Measurements from ENCODE around the gene ZNF516. TPM values are rescaled to one million over a fixed set of nuclear protein-coding genes. Genes with fewer than 3 reads are reported as not detected.

Gene ZNF516
- total and polyA plus RNA-seq, 7 experiments from 2014 or later, result 1.9 to 60.4 (median 21.7) TPM

DNA sequence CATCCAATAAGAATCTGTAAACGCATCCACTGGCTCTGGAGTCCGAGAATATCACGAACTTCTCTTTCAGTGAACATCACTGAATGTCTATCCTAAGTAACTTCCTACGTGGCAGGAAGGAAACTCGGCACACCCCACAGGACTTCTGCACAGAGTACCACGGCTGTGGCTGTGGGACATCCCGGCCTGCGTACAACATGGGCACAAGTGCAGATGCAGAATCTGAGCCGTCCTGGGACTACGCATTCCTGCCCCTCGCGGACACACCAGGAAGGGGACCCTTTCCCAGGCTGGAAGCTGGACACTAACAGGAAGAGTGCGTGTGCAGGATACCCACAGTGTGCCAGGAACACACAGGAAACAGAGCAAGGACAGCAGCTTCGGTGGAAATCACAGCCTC, 60.6 kb downstream of the ZNF516 start:
- Mint-ChIP-seq H3K4me1 (peaks cover 0 to 58% (median 31%) of the 10 kb centered on the region in 7 donors), H3K27me3 (no peaks in the 10 kb centered on the region), H3K36me3 (peaks cover 0 to 68% (median 15%) of the 10 kb centered on the region in 5 donors), H3K4me3 (no peak overlapping the region), H3K9me3 (no peaks in the 10 kb centered on the region), H3K27ac (no peak overlapping the region)
- ATAC-seq, result no peak
- no peak overlapping the region for H3K27ac ChIP-seq (ENCODE audit: low read depth, low read length)
- intact Hi-C loops (cut with micrococcal nuclease), result no loop called here
- no peaks in the 10 kb centered on the region for H3K27me3 ChIP-seq (ENCODE audit: control insufficient read depth in 2 of 2, insufficient read depth in 2 of 2, low read length in 2 of 2)
- CTCF ChIA-PET, result no interaction called here
- no peak overlapping the region for H3K4me3 ChIP-seq (ENCODE audit: low read length)
- H3K4me1 ChIP-seq (ENCODE audit: control insufficient read depth in 2 of 2, insufficient read depth in 2 of 2, low read length in 2 of 2), result no peaks in the 10 kb centered on the region
- no peak for DNase-seq
- POLR2A ChIA-PET, result no interaction called here
- H3K36me3 ChIP-seq (ENCODE audit: control insufficient read depth in 2 of 3, insufficient read depth in 3 of 3, low read length in 3 of 3), result peaks cover 0 to 30% (median 0%) of the 10 kb centered on the region in 3 experiments
- no peaks in the 10 kb centered on the region for H3K9me3 ChIP-seq (ENCODE audit: control insufficient read depth in 2 of 3, low read length in 3 of 3)

DNA sequence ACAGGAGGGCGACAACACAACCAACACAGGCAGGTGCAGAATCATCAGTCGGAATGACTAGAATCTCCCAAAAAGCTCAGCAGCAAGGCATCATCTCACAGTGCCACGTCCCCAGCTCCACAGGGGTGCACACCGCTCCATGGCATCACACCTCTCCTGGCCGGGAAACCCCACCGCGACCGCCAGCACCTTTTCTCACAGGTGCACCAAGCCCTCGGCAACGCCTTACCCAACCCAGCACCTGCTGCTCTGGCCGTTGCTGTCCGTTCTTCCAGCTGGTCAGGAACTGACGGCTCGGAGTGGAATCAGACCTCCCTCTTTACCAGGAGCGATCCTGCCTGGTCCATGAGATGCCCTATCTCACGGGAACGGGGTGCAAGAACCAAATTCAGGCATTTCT, 61.3 kb downstream of the ZNF516 start:
- Mint-ChIP-seq H3K4me3 (no peak overlapping the region), H3K27ac (no peak overlapping the region), H3K36me3 (peaks cover 0 to 64% (median 15%) of the 10 kb centered on the region in 5 donors), H3K4me1 (peaks cover 0 to 58% (median 36%) of the 10 kb centered on the region in 7 donors), H3K27me3 (no peaks in the 10 kb centered on the region), H3K9me3 (no peaks in the 10 kb centered on the region)
- H3K27ac ChIP-seq (ENCODE audit: low read depth, low read length), result no peak overlapping the region
- ATAC-seq, result no peak
- CTCF ChIA-PET, result no interaction called here
- no peak for DNase-seq
- H3K9me3 ChIP-seq (ENCODE audit: control insufficient read depth in 2 of 3, low read length in 3 of 3), result no peaks in the 10 kb centered on the region
- H3K4me3 ChIP-seq (ENCODE audit: low read length), result no peak overlapping the region
- H3K27me3 ChIP-seq (ENCODE audit: control insufficient read depth in 2 of 2, insufficient read depth in 2 of 2, low read length in 2 of 2), result no peaks in the 10 kb centered on the region
- H3K36me3 ChIP-seq (ENCODE audit: control insufficient read depth in 2 of 3, insufficient read depth in 3 of 3, low read length in 3 of 3), result peaks cover 0 to 30% (median 0%) of the 10 kb centered on the region in 3 experiments
- POLR2A ChIA-PET, result no interaction called here
- H3K4me1 ChIP-seq (ENCODE audit: control insufficient read depth in 2 of 2, insufficient read depth in 2 of 2, low read length in 2 of 2), result no peaks in the 10 kb centered on the region
- intact Hi-C loops (cut with micrococcal nuclease), result no loop called here

- ATAC-seq, result no peak
- ChIA-PET CTCF (no interaction called here), POLR2A (no interaction called here)
- peaks cover 0 to 62% (median 42%) of the 10 kb centered on the region in 7 donors for H3K4me1 Mint-ChIP-seq
- DNase-seq, result no peak
- H3K36me3 Mint-ChIP-seq, result peaks cover 0 to 65% (median 15%) of the 10 kb centered on the region in 5 donors
- no peaks in the 10 kb centered on the region for H3K27me3 Mint-ChIP-seq
- H3K27ac ChIP-seq (ENCODE audit: low read depth, low read length), result no peak overlapping the region
- no peaks in the 10 kb centered on the region for H3K27me3 ChIP-seq (ENCODE audit: control insufficient read depth in 2 of 2, insufficient read depth in 2 of 2, low read length in 2 of 2)
- H3K4me3 Mint-ChIP-seq, result peak overlapping the region in 1 of 10 donors; percentile 35
- H3K36me3 ChIP-seq (ENCODE audit: control insufficient read depth in 2 of 3, insufficient read depth in 3 of 3, low read length in 3 of 3), result peaks cover 0 to 30% (median 0%) of the 10 kb centered on the region in 3 experiments
- no peak overlapping the region for H3K4me3 ChIP-seq (ENCODE audit: low read length)
- no peaks in the 10 kb centered on the region for H3K4me1 ChIP-seq (ENCODE audit: control insufficient read depth in 2 of 2, insufficient read depth in 2 of 2, low read length in 2 of 2)
- intact Hi-C loops (cut with micrococcal nuclease), result no loop called here
- no peaks in the 10 kb centered on the region for H3K9me3 ChIP-seq (ENCODE audit: control insufficient read depth in 2 of 3, low read length in 3 of 3)
- no peaks in the 10 kb centered on the region for H3K9me3 Mint-ChIP-seq
- peak overlapping the region in 1 of 9 donors; percentile 6 for H3K27ac Mint-ChIP-seq
Observed at GRCh38 chr18:76432970-76433767, 61.9 kb downstream of the ZNF516 start.

DNA sequence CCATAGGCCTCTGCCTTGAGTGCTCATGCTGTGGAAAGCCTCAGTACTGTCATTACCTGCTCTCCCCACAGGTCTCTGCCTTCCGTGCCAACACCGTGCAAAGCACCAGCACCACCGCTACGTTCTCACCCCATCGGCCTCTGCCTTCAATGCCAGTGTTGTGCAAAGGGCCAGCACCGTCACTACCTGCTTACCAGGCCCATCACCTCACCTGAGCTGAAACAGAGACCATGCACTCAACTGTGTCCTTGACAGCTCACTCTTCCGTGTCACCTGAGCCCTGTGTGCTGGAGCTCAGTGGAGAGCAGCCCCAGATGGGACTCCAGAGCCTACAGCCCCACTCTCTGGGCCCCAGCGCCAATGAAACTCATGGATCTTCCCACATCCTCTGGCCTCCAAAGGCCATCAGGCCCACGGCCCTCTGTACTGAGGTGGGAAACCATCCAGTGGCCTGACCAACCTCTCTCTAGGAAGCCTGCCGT, 62.7 kb downstream of the ZNF516 start:
- H3K4me1 Mint-ChIP-seq, result peaks cover 0 to 65% (median 46%) of the 10 kb centered on the region in 7 donors
- no peaks in the 10 kb centered on the region for H3K9me3 Mint-ChIP-seq

DNA sequence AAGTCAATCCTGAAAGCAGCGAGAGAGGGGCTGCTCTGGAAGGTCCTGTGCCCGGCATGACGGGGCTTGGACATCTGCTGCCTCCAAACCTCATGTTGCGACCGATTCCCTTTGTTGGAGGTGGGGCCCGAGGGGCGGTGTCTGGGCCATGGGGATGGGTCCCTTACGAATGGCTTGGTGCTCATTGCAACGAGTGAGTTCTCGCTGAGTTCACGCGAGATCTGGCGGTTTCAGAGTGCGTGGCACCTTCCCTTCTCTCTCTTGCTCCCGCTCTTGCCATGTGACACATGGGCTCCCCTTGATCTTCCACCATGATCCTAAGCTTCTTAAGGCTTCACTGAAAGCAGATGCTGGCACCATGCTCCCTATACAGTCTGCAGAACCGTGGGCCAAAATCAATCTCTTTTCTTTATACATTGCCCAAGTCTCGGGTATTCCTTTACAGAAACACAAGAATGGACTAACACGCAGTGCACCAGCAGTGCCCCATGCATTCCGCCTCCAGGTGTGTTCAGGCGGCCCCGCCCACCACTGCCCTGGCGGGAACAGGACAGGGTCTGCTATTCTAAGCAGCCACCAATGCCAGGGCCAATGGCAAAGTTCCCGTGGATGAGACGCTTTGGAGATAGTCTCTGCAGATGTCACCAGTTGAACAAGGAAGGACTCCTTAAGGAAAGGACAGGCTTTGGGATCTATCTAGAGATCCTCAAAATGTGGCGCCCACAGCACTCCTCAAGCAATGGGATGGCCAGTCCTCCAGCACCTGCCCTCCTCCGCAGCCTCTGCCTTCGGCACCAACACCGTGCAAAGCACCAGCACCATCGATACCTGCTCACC, 63.4 kb downstream of the ZNF516 start:
- no peaks in the 10 kb centered on the region for H3K27me3 Mint-ChIP-seq
- no peaks in the 10 kb centered on the region for H3K27me3 ChIP-seq (ENCODE audit: control insufficient read depth in 2 of 2, insufficient read depth in 2 of 2, low read length in 2 of 2)
- H3K27ac Mint-ChIP-seq, result no peak overlapping the region
- H3K4me1 ChIP-seq (ENCODE audit: control insufficient read depth in 2 of 2, insufficient read depth in 2 of 2, low read length in 2 of 2), result peaks cover 0 to 7% of the 10 kb centered on the region in 2 donors
- ATAC-seq (no peak), DNase-seq (no peak)
- peaks cover 0 to 27% (median 0%) of the 10 kb centered on the region in 3 experiments for H3K36me3 ChIP-seq (ENCODE audit: control insufficient read depth in 2 of 3, insufficient read depth in 3 of 3, low read length in 3 of 3)
- intact Hi-C loops (cut with micrococcal nuclease), result no loop called here
- H3K36me3 Mint-ChIP-seq, result peaks cover 0 to 52% (median 10%) of the 10 kb centered on the region in 5 donors
- ChIA-PET CTCF (no interaction called here), POLR2A (no interaction called here)
- H3K4me3 ChIP-seq (ENCODE audit: low read length), result no peak overlapping the region
- H3K9me3 Mint-ChIP-seq, result no peaks in the 10 kb centered on the region
- H3K4me3 Mint-ChIP-seq, result peak overlapping the region in 2 of 10 donors; percentile 17 to 48
- peaks cover 0 to 67% (median 53%) of the 10 kb centered on the region in 7 donors for H3K4me1 Mint-ChIP-seq
- no peaks in the 10 kb centered on the region for H3K9me3 ChIP-seq (ENCODE audit: control insufficient read depth in 2 of 3, low read length in 3 of 3)
- no peak overlapping the region for H3K27ac ChIP-seq (ENCODE audit: low read depth, low read length)

More for the DNA sequence above, 62.7 kb downstream of the ZNF516 start:
- Histone ChIP-seq H3K4me3 (ENCODE audit: low read length) (no peak overlapping the region), H3K9me3 (ENCODE audit: control insufficient read depth in 2 of 3, low read length in 3 of 3) (no peaks in the 10 kb centered on the region), H3K36me3 (ENCODE audit: control insufficient read depth in 2 of 3, insufficient read depth in 3 of 3, low read length in 3 of 3) (peaks cover 0 to 30% (median 0%) of the 10 kb centered on the region in 3 experiments), H3K4me1 (ENCODE audit: control insufficient read depth in 2 of 2, insufficient read depth in 2 of 2, low read length in 2 of 2) (peaks cover 0 to 3% of the 10 kb centered on the region in 2 donors), H3K27me3 (ENCODE audit: control insufficient read depth in 2 of 2, insufficient read depth in 2 of 2, low read length in 2 of 2) (no peaks in the 10 kb centered on the region), H3K27ac (ENCODE audit: low read depth, low read length) (no peak overlapping the region)
- DNase-seq (no peak), ATAC-seq (no peak)
- POLR2A ChIA-PET, result no interaction called here
- Mint-ChIP-seq H3K27ac (peak overlapping the region in 1 of 9 donors; percentile 47), H3K36me3 (peaks cover 0 to 58% (median 10%) of the 10 kb centered on the region in 5 donors), H3K27me3 (no peaks in the 10 kb centered on the region), H3K4me3 (peak overlapping the region in 2 of 10 donors; percentile 17 to 46)
- CTCF ChIA-PET, result no interaction called here
- intact Hi-C loops (cut with micrococcal nuclease), result no loop called here

DNA sequence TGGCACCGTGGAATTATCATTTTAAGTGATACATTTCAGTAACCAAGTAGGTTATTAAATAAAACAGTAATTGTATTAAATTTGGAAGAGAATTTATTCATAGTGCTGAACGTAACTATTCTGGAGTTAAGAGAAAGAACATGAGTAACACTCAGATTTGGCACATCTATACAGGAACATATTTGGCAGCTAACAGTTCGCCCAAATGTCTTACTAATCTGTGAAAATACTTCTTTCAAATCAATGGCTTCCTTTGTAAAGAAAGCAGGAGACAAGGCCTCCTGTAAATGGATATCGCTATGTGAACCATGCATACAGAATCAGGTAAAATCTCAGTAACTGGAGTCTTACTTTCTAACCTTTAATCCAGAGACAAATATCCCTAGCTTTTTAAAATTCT, 64.4 kb downstream of the ZNF516 start:
- Mint-ChIP-seq H3K36me3 (peaks cover 0 to 44% (median 10%) of the 10 kb centered on the region in 5 donors), H3K4me1 (peaks cover 0 to 77% (median 63%) of the 10 kb centered on the region in 7 donors), H3K9me3 (no peaks in the 10 kb centered on the region), H3K4me3 (no peak overlapping the region), H3K27ac (no peak overlapping the region), H3K27me3 (peaks cover 0 to 3% (median 0%) of the 10 kb centered on the region in 5 donors)
- intact Hi-C loops (cut with micrococcal nuclease), result no loop called here
- H3K27ac ChIP-seq (ENCODE audit: low read depth, low read length), result no peak overlapping the region
- peaks cover 0 to 27% (median 0%) of the 10 kb centered on the region in 3 experiments for H3K36me3 ChIP-seq (ENCODE audit: control insufficient read depth in 2 of 3, insufficient read depth in 3 of 3, low read length in 3 of 3)
- POLR2A ChIA-PET, result interaction anchor here (0.9 kb wide), 1 partner anchor 14 kb away, joined by 3 read pairs; no protein-coding TSS in a partner anchor
- no peak overlapping the region for H3K4me3 ChIP-seq (ENCODE audit: low read length)
- H3K27me3 ChIP-seq (ENCODE audit: control insufficient read depth in 2 of 2, insufficient read depth in 2 of 2, low read length in 2 of 2), result no peaks in the 10 kb centered on the region
- CTCF ChIA-PET, result no interaction called here
- peaks cover 0 to 12% of the 10 kb centered on the region in 2 donors for H3K4me1 ChIP-seq (ENCODE audit: control insufficient read depth in 2 of 2, insufficient read depth in 2 of 2, low read length in 2 of 2)
- DNase-seq (no peak), ATAC-seq (no peak)
- no peaks in the 10 kb centered on the region for H3K9me3 ChIP-seq (ENCODE audit: control insufficient read depth in 2 of 3, low read length in 3 of 3)

Measured in naive thymus-derived CD4-positive, alpha-beta T cell (primary cell).